IMR-90 (cell line): Measurements from ENCODE around the gene GNA14.

Experiments
- BHLHE40 ChIP-seq: fragments of 150-350 bp; IDR thresholded peaks from 2 replicates; pipeline ENCODE4 v1.6.1; 2016; ENCODE audit warnings: mild to moderate bottlenecking, low read depth, low read length
- CEBPB ChIP-seq: IDR thresholded peaks from 2 replicates; pipeline ENCODE4 v1.6.1; 2012; ENCODE audit warnings: low read depth, low read length, improper control_type of control experiment
- MAFK ChIP-seq: IDR thresholded peaks from 2 replicates; pipeline ENCODE4 v1.6.1; 2012; ENCODE audit warnings: low read depth, low read length, improper control_type of control experiment
- MXI1 ChIP-seq: IDR thresholded peaks from 2 replicates; pipeline ENCODE4 v1.6.1; 2012; ENCODE audit warnings: low read depth, mild to moderate bottlenecking, low read length, moderate library complexity, borderline replicate concordance
- POLR2A ChIP-seq: IDR thresholded peaks from 2 replicates; pipeline ENCODE4 v1.6.1; 2012; ENCODE audit warnings: mild to moderate bottlenecking, low read depth, low read length
- RAD21 ChIP-seq: IDR thresholded peaks from 2 replicates; pipeline ENCODE4 v1.6.1; 2012; ENCODE audit warnings: low read length, improper control_type of control experiment
- RCOR1 ChIP-seq: IDR thresholded peaks from 2 replicates; pipeline ENCODE4 v1.6.1; 2012; ENCODE audit warnings: mild to moderate bottlenecking, low read length, improper control_type of control experiment; ENCODE audit not compliant: insufficient replicate concordance
- RFX5 ChIP-seq: IDR thresholded peaks from 2 replicates; pipeline ENCODE4 v1.8.0; 2012; ENCODE audit warnings: low read depth, mild to moderate bottlenecking, low read length, moderate library complexity
- SMC3 ChIP-seq: fragments of 150-350 bp; IDR thresholded peaks from 2 replicates; pipeline ENCODE4 v1.6.1; 2016; ENCODE audit warnings: low read depth, mild to moderate bottlenecking, antibody characterized with exemption, low read length, moderate library complexity
- USF2 ChIP-seq: fragments of 150-350 bp; IDR thresholded peaks from 2 replicates; pipeline ENCODE4 v1.6.1; 2017; ENCODE audit warnings: mild to moderate bottlenecking, antibody characterized with exemption, low read length, low read depth
- TF ChIP-seq, protein P1 (sequence below): conservative IDR thresholded peaks from 2 replicates; pipeline ENCODE4 v1.5.1; 2012; ENCODE audit warnings: mild to moderate bottlenecking, low read depth, low read length, improper control_type of control experiment
- TF ChIP-seq, protein P2 (sequence below): fragments of 150-350 bp; IDR thresholded peaks from 2 replicates; pipeline ENCODE4 v1.6.1; 2016; ENCODE audit warnings: low read depth, mild to moderate bottlenecking, low read length, moderate library complexity, borderline replicate concordance

GRCh38 chr9:77516781-77517180 lies 131.3 kb downstream of the GNA14 start:
- TF ChIP-seq BHLHE40 (no peak), POLR2A (no peak), MXI1 (no peak), MAFK (no peak), RAD21 (no peak), CEBPB (no peak), RCOR1 (no peak), RFX5 (no peak), SMC3 (no peak), USF2 (no peak)
- TF ChIP-seq, protein P1, sequence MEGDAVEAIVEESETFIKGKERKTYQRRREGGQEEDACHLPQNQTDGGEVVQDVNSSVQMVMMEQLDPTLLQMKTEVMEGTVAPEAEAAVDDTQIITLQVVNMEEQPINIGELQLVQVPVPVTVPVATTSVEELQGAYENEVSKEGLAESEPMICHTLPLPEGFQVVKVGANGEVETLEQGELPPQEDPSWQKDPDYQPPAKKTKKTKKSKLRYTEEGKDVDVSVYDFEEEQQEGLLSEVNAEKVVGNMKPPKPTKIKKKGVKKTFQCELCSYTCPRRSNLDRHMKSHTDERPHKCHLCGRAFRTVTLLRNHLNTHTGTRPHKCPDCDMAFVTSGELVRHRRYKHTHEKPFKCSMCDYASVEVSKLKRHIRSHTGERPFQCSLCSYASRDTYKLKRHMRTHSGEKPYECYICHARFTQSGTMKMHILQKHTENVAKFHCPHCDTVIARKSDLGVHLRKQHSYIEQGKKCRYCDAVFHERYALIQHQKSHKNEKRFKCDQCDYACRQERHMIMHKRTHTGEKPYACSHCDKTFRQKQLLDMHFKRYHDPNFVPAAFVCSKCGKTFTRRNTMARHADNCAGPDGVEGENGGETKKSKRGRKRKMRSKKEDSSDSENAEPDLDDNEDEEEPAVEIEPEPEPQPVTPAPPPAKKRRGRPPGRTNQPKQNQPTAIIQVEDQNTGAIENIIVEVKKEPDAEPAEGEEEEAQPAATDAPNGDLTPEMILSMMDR, result no peak
- TF ChIP-seq, protein P2, sequence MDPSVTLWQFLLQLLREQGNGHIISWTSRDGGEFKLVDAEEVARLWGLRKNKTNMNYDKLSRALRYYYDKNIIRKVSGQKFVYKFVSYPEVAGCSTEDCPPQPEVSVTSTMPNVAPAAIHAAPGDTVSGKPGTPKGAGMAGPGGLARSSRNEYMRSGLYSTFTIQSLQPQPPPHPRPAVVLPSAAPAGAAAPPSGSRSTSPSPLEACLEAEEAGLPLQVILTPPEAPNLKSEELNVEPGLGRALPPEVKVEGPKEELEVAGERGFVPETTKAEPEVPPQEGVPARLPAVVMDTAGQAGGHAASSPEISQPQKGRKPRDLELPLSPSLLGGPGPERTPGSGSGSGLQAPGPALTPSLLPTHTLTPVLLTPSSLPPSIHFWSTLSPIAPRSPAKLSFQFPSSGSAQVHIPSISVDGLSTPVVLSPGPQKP, result no peak
